GM21423 (cell line): ENCODE data around the gene RPGRIP1L.
"Not testable (repeated sequence)": the region's sequence is repeated elsewhere in the genome, so short reads cannot be mapped to it uniquely, and the experiment has no call there.

ENCODE experiments used
- ATAC-seq: cut with Tn5 transposase; IDR thresholded peaks from one replicate; pipeline ENCODE4 v1.9.1; 2021; ENCODE audit warnings: mild to moderate bottlenecking, moderate library complexity; ENCODE audit not compliant: unreplicated experiment

The RPGRIP1L gene

GRCh38 chr16:53713403-53714204 lies 9.9 kb upstream of the RPGRIP1L start:
- ATAC-seq = no peak

GRCh38 chr16:53712065-53712464 lies 8.4 kb upstream of the RPGRIP1L start:
- ATAC-seq = no peak

GRCh38 chr16:53711390-53711789 lies 7.7 kb upstream of the RPGRIP1L start:
- no peak for ATAC-seq

- ATAC-seq = no peak
Measured at GRCh38 chr16:53708490-53708889, 4.8 kb upstream of the RPGRIP1L start.

GRCh38 chr16:53707671-53708070 lies 4.0 kb upstream of the RPGRIP1L start:
- no peak for ATAC-seq

- ATAC-seq = no peak
Measured at GRCh38 chr16:53704445-53704813, 770 bp upstream of the RPGRIP1L start.

- ATAC-seq = not testable (repeated sequence)
Measured at GRCh38 chr16:53698271-53698670, 5.4 kb downstream of the RPGRIP1L start.

GRCh38 chr16:53695070-53695469 lies 8.6 kb downstream of the RPGRIP1L start:
- no peak for ATAC-seq

- no peak for ATAC-seq
Measured at GRCh38 chr16:53693320-53693719, 10.3 kb downstream of the RPGRIP1L start.

GRCh38 chr16:53692146-53692545 lies 11.5 kb downstream of the RPGRIP1L start:
- ATAC-seq = no peak

GRCh38 chr16:53690771-53691170 lies 12.9 kb downstream of the RPGRIP1L start:
- no peak for ATAC-seq

GRCh38 chr16:53689636-53690035 lies 14.0 kb downstream of the RPGRIP1L start:
- ATAC-seq = no peak

GRCh38 chr16:53686710-53687109 lies 16.9 kb downstream of the RPGRIP1L start:
- ATAC-seq = no peak

GRCh38 chr16:53685334-53685733 lies 18.3 kb downstream of the RPGRIP1L start:
- not testable (repeated sequence) for ATAC-seq

GRCh38 chr16:53681354-53681753 lies 22.3 kb downstream of the RPGRIP1L start:
- ATAC-seq = no peak

GRCh38 chr16:53680756-53681155 lies 22.9 kb downstream of the RPGRIP1L start:
- ATAC-seq = no peak

- ATAC-seq = no peak
Measured at GRCh38 chr16:53678756-53679343, 24.8 kb downstream of the RPGRIP1L start.

GRCh38 chr16:53678155-53678554 lies 25.5 kb downstream of the RPGRIP1L start:
- no peak for ATAC-seq

GRCh38 chr16:53673189-53673588 lies 30.5 kb downstream of the RPGRIP1L start:
- ATAC-seq = no peak

GRCh38 chr16:53672461-53672860 lies 31.2 kb downstream of the RPGRIP1L start:
- ATAC-seq = no peak

- no peak for ATAC-seq
Measured at GRCh38 chr16:53668869-53669268, 34.8 kb downstream of the RPGRIP1L start.

- ATAC-seq = no peak
Measured at GRCh38 chr16:53666786-53667415, 36.8 kb downstream of the RPGRIP1L start.
